ENCODE measurements around the gene FBXO10.

Gene FBXO10

DNA sequence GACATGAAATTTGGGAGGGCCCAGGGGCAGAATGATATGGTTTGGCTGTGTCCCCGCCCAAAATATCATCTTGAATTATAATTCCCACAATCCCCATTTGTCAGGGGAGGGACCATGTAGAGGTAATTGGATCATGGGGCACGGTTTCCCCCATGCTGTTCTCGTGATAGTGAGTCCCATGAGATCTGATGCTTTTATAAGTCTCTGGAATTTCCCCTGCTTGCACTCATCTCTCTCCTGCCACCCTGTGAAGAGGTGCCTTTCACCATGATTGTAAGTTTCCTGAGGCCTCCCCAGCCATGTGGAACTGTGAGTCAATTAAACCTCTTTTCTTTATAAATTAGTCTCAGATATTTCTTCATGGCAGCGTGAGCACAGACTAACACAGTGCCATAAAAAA lies 11.3 kb downstream of the FBXO10 start:
- TF ChIP-seq, protein P1, sequence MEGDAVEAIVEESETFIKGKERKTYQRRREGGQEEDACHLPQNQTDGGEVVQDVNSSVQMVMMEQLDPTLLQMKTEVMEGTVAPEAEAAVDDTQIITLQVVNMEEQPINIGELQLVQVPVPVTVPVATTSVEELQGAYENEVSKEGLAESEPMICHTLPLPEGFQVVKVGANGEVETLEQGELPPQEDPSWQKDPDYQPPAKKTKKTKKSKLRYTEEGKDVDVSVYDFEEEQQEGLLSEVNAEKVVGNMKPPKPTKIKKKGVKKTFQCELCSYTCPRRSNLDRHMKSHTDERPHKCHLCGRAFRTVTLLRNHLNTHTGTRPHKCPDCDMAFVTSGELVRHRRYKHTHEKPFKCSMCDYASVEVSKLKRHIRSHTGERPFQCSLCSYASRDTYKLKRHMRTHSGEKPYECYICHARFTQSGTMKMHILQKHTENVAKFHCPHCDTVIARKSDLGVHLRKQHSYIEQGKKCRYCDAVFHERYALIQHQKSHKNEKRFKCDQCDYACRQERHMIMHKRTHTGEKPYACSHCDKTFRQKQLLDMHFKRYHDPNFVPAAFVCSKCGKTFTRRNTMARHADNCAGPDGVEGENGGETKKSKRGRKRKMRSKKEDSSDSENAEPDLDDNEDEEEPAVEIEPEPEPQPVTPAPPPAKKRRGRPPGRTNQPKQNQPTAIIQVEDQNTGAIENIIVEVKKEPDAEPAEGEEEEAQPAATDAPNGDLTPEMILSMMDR (IDR thresholded peaks at IDR 0.05; ENCODE audit: insufficient read depth, low read depth, low read length, missing control alignments), result no peak
- no peak overlapping the region for H3K4me3 ChIP-seq (ENCODE audit: low read depth, low read length)
- peak; percentile 50 for DNase-seq (ENCODE audit: low read depth)

DNA sequence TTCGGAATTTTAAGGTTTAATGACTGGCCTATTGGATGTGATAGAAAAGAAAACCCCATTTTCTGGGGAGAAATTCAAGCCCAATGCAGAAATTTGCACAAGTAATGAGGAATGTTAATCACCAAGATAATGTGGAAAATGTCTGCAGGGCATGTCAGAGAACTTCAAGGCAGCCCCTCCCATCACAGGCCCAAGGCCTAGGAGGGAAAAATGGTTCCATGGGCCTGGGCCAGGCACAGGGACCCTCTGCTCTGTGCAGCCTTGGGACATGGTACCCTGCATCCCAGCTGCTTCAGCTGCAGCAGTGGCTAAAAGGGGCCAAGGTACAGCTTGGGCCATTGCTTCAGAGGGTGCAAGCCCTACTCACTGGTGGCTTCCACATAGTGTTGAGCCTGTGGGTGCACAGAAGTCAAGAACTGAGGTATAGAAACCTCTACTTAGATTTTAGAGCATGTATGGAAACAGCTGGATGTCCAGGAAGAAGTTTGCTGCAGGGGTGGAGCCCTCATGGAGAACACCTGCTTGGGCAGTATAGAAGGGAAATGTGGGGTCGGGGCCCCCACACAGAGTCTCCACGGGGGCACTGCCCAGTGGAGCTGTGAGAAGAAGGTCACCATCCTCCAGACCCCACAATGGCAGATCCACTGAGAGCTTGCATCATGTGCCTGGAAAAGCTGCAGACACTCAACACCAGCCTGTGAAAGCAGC lies 12.2 kb downstream of the FBXO10 start:
- TF ChIP-seq, protein P1 (IDR thresholded peaks at IDR 0.05; ENCODE audit: insufficient read depth, low read depth, low read length, missing control alignments), result no peak
- H3K4me3 ChIP-seq (ENCODE audit: low read depth, low read length), result no peak overlapping the region
- DNase-seq (ENCODE audit: low read depth), result no peak

DNA sequence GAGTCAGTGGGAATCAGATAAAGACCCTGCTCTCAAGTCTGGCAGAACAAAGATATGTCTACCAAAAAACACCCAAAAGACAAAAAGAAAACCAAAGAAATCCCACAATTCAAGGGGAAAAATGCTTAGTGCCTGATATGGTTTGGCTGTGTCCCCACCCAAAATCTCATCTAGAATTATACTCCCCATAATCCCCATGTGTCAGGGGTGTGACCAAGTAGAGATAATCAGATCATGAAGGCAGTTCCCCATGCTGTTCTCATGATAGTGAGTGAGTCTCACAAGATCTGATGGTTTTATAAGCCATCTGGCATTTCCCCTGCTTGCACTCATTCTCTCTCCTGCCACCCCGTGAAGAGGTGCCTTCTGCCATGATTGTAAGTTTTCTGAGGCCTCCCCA lies 13.4 kb downstream of the FBXO10 start:
- DNase-seq (ENCODE audit: low read depth), result no peak
- TF ChIP-seq, protein P1 (IDR thresholded peaks at IDR 0.05; ENCODE audit: insufficient read depth, low read depth, low read length, missing control alignments), result no peak
- no peak overlapping the region for H3K4me3 ChIP-seq (ENCODE audit: low read depth, low read length)

DNA sequence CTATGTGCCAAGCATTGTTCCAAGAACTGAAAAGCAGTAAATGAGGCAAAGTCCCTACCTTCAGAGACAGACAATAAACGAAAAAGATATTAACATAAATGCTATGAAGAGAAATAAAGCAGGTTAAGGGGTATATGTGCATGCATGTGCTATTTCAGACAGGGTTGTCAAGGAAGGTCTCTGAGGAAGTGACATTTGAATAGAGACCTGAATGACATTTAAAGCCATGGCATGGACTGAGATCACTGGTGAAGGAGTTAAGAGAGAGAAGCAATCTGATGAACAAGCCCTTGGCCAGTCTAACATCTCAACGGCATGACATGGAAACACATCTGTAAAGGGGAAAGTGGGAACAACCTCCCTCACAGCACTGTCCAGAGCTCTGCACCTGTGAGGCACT lies 14.5 kb downstream of the FBXO10 start:
- no peak overlapping the region for H3K4me3 ChIP-seq (ENCODE audit: low read depth, low read length)
- no peak for DNase-seq (ENCODE audit: low read depth)

DNA sequence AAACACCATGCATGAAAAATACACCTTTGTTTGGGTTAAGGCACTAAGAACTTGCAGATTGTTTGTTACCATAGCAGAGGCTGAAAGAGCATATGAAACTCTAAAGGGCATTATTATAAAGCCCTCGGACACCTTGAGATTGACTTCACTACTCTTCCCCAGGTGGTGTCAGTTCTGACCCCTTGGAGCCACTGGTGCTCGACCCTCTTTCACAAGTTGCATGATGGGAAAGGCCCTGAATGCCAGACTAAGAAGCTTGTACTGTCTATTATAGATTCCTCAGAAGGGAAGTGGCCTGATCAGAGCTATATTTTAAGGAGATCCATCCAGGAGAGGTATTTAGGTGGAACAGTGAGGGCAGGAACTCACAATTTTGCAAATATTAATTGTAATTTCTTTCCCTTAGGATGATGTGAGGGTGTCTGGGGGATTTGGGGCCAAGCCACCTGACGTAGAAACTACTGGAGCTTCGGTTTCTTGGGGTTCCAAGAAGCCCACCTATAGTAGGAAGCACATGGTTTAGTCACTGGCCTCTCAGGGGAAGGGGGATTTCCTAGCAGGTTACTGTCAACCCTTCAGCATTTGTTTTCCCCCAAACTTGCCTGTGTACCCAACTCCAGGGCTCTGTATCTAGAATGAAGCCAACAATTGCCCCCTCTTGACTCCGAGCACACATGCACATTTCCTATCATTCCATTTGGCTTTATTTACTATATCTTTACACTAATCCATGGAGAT lies 16.2 kb downstream of the FBXO10 start:
- H3K4me3 ChIP-seq (ENCODE audit: low read depth, low read length), result no peak overlapping the region
- TF ChIP-seq, protein P1 (IDR thresholded peaks at IDR 0.05; ENCODE audit: insufficient read depth, low read depth, low read length, missing control alignments), result no peak
- no peak for DNase-seq (ENCODE audit: low read depth)

More for the DNA sequence above, 14.5 kb downstream of the FBXO10 start:
- TF ChIP-seq, protein P1 (IDR thresholded peaks at IDR 0.05; ENCODE audit: insufficient read depth, low read depth, low read length, missing control alignments), result no peak

DNA sequence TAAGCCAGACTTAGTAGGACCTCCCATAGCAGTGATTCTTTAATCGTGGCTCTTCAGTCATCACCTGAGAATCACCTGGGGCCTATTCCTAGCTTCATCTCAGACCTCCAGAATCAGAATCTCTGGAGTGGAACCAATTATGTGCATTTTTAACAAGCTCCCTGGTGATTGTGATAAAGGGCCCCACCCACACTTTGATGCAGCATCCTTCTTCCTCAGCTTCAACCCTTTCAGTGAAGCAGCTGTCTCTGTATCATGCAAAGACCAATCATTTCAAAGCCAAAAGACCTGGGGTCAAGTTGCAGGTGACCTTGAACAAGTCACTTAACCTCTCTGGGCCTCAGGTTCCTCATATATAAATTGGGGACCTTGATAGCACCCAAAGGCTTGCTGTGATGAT lies 17.1 kb downstream of the FBXO10 start:
- TF ChIP-seq, protein P1 (IDR thresholded peaks at IDR 0.05; ENCODE audit: insufficient read depth, low read depth, low read length, missing control alignments), result no peak
- DNase-seq (ENCODE audit: low read depth), result no peak
- no peak overlapping the region for H3K4me3 ChIP-seq (ENCODE audit: low read depth, low read length)

All from GM12865 (cell line).